WTC11 (cell line): ENCODE measurements around the gene LGSN. TPM values are rescaled to one million over a fixed set of nuclear protein-coding genes. Genes with fewer than 3 reads are reported as not detected.
A peak's percentile ranks its signal among the peaks of the same experiment; 100 is the strongest.

Source experiments
- ATAC-seq: fragments of 200-7000 bp; cut with Tn5 transposase; 2 replicates; pipeline ENCODE4 v1.10.0; 2021; ENCODE audit warnings: mild to moderate bottlenecking, moderate library complexity
- CTCF ChIA-PET: fragments of 300-600 bp; sonication (Branson Sonifier 250); formaldehyde crosslinking; loops from one replicate; lab custom pipeline; 2021; ENCODE audit warnings: antibody characterized with exemption; lab: Charles Lee
- POLR2A ChIA-PET: fragments of 350-600 bp; sonication (Branson Sonifier 250); formaldehyde crosslinking; loops from one replicate; lab custom pipeline; 2021; ENCODE audit warnings: antibody characterized with exemption; lab: Charles Lee
- DNase-seq: peaks from one replicate; pipeline ENCODE4 v3.0.0; 2021; ENCODE audit warnings: low spot score
- H3K27ac Mint-ChIP-seq: 2 replicates; pipeline ENCODE4 v1.8.0; 2021; ENCODE audit warnings: mixed read lengths
- H3K27me3 Mint-ChIP-seq: 2 replicates; pipeline ENCODE4 v1.8.0; 2021; ENCODE audit warnings: low read depth, mild to moderate bottlenecking, moderate library complexity, mixed read lengths
- H3K36me3 Mint-ChIP-seq: 2 replicates; pipeline ENCODE4 v1.8.0; 2021; ENCODE audit warnings: mixed read lengths
- H3K4me1 Mint-ChIP-seq: 2 replicates; pipeline ENCODE4 v1.8.0; 2022; ENCODE audit warnings: mixed read lengths
- H3K4me3 Mint-ChIP-seq: 2 replicates; pipeline ENCODE4 v1.8.0; 2021; ENCODE audit warnings: mild to moderate bottlenecking, moderate library complexity, mixed read lengths
- H3K9me3 Mint-ChIP-seq: 2 replicates; pipeline ENCODE4 v1.8.0; 2021; ENCODE audit warnings: mixed read lengths
- EMX1 ChIP-seq: fragments of 250-450 bp; sonication (Bioruptor Pico); IDR thresholded peaks from 2 replicates; pipeline ENCODE4 v1.8.0; 2021; ENCODE audit warnings: mild to moderate bottlenecking
- MXD4 ChIP-seq: fragments of 250-450 bp; sonication (Bioruptor Pico); IDR thresholded peaks from 2 replicates; pipeline ENCODE4 v1.8.0; 2021; ENCODE audit warnings: mild to moderate bottlenecking, moderate library complexity, borderline replicate concordance
- NR3C1 ChIP-seq: sonication (generic); formaldehyde crosslinking; conservative IDR thresholded peaks from 2 replicates; pipeline ENCODE4 v1.8.1; 2023; ENCODE audit warnings: low read depth, mild to moderate bottlenecking, missing genetic modification reagents
- SMAD4 ChIP-seq: sonication (generic); formaldehyde crosslinking; IDR thresholded peaks from 2 replicates; pipeline ENCODE4 v1.8.0; 2022; ENCODE audit warnings: mild to moderate bottlenecking, missing genetic modification reagents
- SP1 ChIP-seq: sonication (generic); formaldehyde crosslinking; conservative IDR thresholded peaks from 2 replicates; pipeline ENCODE4 v1.8.1; 2022; ENCODE audit warnings: missing genetic modification reagents
- ZNF396 ChIP-seq: fragments of 250-450 bp; sonication (Bioruptor Pico); IDR thresholded peaks from 2 replicates; pipeline ENCODE4 v1.8.0; 2021; ENCODE audit warnings: mild to moderate bottlenecking, moderate library complexity, borderline replicate concordance
- total RNA-seq: library from RNA; stranded (reverse); gene quantifications from 3 replicates; pipeline ENCODE4 v1.2.3, GENCODE V29; 2021
- TF ChIP-seq, protein P1 (sequence below): sonication (generic); formaldehyde crosslinking; IDR thresholded peaks from 2 replicates; pipeline ENCODE4 v1.8.1; 2022; ENCODE audit warnings: mild to moderate bottlenecking, moderate library complexity, missing genetic modification reagents
- TF ChIP-seq, protein P2 (sequence below): fragments of 250-450 bp; sonication (Bioruptor Pico); IDR thresholded peaks from 2 replicates; pipeline ENCODE4 v1.8.0; 2021; ENCODE audit warnings: mild to moderate bottlenecking
- TF ChIP-seq, protein P3 (sequence below): sonication (generic); formaldehyde crosslinking; IDR thresholded peaks from 2 replicates; pipeline ENCODE4 v1.8.1; 2023; ENCODE audit warnings: mild to moderate bottlenecking, missing genetic modification reagents, borderline replicate concordance
- TF ChIP-seq, protein P4 (sequence below): fragments of 250-450 bp; sonication (Bioruptor Pico); IDR thresholded peaks from 2 replicates; pipeline ENCODE4 v1.9.0; 2021; ENCODE audit warnings: mild to moderate bottlenecking, borderline replicate concordance
- TF ChIP-seq, protein P5 (sequence below): sonication (generic); formaldehyde crosslinking; conservative IDR thresholded peaks from 2 replicates; pipeline ENCODE4 v1.8.1; 2022; ENCODE audit warnings: mild to moderate bottlenecking, missing genetic modification reagents
- TF ChIP-seq, protein P6 (sequence below): sonication (generic); formaldehyde crosslinking; IDR thresholded peaks from 2 replicates; pipeline ENCODE4 v1.8.0; 2023; ENCODE audit warnings: missing genetic modification reagents
- TF ChIP-seq, protein P7 (sequence below): sonication (generic); formaldehyde crosslinking; IDR thresholded peaks from 2 replicates; pipeline ENCODE4 v1.8.1; 2023; ENCODE audit warnings: mild to moderate bottlenecking, missing genetic modification reagents, moderate library complexity

The LGSN gene
- total RNA-seq, 1 experiment from 2014 or later = 0.35 TPM

DNA sequence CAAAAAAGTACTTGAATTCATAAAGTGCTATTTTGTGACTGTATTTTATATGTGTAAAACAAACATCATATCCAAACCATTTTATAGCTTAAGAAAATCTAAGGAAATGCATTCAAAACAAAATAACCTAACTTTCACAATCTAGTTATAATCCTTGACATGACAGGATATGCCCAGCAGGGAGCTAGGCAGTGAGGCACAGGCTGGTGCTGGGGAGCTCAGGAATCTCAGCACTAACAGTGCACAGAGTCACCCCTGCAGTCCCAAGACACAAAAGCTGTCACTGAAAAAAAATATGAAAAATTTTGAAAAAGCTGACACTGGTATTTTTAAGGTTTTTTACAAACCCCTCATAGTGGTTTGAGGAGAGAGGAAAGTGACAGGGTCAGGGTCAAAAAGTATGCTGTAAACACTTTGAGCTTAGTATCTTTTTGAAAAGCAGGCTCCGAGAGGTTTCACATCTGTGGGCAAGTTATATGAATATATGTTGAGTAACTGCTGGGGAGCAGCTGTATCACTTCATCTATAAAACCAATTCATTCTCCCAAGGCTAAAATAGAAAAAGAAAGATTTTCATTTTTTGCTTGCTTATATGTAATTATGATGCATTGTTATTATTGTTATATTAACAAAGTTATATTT, 24.1 kb downstream of the LGSN start:
- DNase-seq (no peak), ATAC-seq (peak; percentile 76)
- H3K4me1 Mint-ChIP-seq = peaks cover 9% of the 10 kb centered on the region
- ChIA-PET POLR2A (no interaction called here), CTCF (interaction anchor here (1.0 kb wide), 1 partner anchor 24 kb away, joined by 4 read pairs; no protein-coding TSS in a partner anchor)
- TF ChIP-seq MXD4 = no peak
- no peak for TF ChIP-seq EMX1 (CRISPR knock-in tag)
- TF ChIP-seq, protein P1, sequence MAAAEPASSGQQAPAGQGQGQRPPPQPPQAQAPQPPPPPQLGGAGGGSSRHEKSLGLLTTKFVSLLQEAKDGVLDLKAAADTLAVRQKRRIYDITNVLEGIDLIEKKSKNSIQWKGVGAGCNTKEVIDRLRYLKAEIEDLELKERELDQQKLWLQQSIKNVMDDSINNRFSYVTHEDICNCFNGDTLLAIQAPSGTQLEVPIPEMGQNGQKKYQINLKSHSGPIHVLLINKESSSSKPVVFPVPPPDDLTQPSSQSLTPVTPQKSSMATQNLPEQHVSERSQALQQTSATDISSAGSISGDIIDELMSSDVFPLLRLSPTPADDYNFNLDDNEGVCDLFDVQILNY (CRISPR knock-in tag) = no peak
- H3K4me3 Mint-ChIP-seq = no peak overlapping the region
- H3K9me3 Mint-ChIP-seq = peaks cover 19% of the 10 kb centered on the region
- no peak overlapping the region for H3K27ac Mint-ChIP-seq
- H3K36me3 Mint-ChIP-seq = peaks cover 4% of the 10 kb centered on the region; the same call in 1 of the 2 replicates
- H3K27me3 Mint-ChIP-seq = no peaks in the 10 kb centered on the region; the same call in 1 of the 2 replicates

DNA sequence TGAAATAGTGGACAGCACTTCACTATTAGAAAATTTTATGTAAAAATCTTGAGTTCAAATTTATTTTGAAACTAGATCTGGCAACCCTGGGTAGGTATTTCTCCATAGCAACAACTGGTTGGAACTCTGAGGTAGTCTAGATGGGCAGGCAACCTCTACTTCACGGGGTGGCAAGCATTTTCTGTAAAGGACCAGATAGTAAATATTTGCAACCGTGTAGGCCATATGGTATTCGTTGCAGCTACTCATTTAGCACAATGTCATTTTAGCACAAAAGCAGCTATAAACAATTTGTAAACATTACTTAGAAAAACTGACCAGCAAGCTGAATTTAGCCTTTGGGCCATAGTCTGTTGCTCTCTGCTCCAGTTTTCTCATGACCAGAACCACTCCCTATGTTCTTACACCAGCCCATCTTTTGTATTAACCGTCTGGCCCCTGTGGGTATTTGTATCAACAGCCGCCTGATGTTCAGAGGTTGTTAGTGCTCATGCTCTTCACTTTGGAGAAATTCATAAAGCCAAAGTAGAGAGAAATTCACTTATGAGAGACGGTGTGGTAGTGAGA, 29.2 kb downstream of the LGSN start:
- Mint-ChIP-seq H3K27me3 (no peaks in the 10 kb centered on the region), H3K36me3 (no peaks in the 10 kb centered on the region), H3K9me3 (0 out of 2 replicates have a peak, but pooled peaks cover 6% of the 10 kb centered on the region), H3K4me1 (peaks cover 9% of the 10 kb centered on the region), H3K27ac (no peak overlapping the region), H3K4me3 (no peak overlapping the region)
- DNase-seq = no peak
- ChIA-PET CTCF (no interaction called here), POLR2A (no interaction called here)
- TF ChIP-seq, protein P2, sequence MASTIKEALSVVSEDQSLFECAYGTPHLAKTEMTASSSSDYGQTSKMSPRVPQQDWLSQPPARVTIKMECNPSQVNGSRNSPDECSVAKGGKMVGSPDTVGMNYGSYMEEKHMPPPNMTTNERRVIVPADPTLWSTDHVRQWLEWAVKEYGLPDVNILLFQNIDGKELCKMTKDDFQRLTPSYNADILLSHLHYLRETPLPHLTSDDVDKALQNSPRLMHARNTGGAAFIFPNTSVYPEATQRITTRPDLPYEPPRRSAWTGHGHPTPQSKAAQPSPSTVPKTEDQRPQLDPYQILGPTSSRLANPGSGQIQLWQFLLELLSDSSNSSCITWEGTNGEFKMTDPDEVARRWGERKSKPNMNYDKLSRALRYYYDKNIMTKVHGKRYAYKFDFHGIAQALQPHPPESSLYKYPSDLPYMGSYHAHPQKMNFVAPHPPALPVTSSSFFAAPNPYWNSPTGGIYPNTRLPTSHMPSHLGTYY (CRISPR knock-in tag) = no peak
- ATAC-seq = no peak

DNA sequence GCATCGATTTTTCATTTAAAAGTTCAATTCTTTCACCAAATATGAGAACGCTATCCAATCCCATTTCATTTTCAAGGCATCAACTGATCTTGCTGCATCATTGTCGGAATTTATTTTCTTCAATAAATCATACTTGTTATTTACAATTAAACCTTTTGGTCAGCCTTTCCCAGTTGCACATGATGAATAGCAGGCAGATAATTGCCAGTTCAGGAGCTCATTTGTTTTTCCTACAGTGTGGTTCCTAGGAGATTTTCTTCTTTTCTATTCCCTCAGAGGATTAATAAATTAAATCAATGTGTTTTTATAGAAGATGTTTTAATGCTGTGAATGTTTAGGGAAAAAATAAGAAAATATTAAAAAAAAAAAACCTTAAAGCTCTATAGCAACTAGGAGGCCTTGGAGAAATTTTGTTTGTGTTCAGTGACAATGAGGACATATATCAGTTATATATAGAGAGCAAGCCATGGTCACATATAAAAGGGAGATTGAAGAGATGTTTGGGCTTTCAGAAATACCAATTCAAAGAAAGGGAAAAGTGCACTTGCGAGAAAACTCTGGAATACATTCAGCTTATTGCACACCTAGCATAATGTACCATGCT, 30.4 kb downstream of the LGSN start:
- Mint-ChIP-seq H3K36me3 (no peaks in the 10 kb centered on the region), H3K27me3 (no peaks in the 10 kb centered on the region), H3K9me3 (0 out of 2 replicates have a peak, but pooled peaks cover 4% of the 10 kb centered on the region), H3K4me3 (no peak overlapping the region), H3K4me1 (peaks cover 13% of the 10 kb centered on the region), H3K27ac (no peak overlapping the region)
- CTCF ChIA-PET = no interaction called here
- DNase-seq = no peak
- no peak for ATAC-seq
- POLR2A ChIA-PET = no interaction called here
- TF ChIP-seq SP1 = no peak
- no peak for TF ChIP-seq ZNF396 (CRISPR knock-in tag)
- TF ChIP-seq, protein P3, sequence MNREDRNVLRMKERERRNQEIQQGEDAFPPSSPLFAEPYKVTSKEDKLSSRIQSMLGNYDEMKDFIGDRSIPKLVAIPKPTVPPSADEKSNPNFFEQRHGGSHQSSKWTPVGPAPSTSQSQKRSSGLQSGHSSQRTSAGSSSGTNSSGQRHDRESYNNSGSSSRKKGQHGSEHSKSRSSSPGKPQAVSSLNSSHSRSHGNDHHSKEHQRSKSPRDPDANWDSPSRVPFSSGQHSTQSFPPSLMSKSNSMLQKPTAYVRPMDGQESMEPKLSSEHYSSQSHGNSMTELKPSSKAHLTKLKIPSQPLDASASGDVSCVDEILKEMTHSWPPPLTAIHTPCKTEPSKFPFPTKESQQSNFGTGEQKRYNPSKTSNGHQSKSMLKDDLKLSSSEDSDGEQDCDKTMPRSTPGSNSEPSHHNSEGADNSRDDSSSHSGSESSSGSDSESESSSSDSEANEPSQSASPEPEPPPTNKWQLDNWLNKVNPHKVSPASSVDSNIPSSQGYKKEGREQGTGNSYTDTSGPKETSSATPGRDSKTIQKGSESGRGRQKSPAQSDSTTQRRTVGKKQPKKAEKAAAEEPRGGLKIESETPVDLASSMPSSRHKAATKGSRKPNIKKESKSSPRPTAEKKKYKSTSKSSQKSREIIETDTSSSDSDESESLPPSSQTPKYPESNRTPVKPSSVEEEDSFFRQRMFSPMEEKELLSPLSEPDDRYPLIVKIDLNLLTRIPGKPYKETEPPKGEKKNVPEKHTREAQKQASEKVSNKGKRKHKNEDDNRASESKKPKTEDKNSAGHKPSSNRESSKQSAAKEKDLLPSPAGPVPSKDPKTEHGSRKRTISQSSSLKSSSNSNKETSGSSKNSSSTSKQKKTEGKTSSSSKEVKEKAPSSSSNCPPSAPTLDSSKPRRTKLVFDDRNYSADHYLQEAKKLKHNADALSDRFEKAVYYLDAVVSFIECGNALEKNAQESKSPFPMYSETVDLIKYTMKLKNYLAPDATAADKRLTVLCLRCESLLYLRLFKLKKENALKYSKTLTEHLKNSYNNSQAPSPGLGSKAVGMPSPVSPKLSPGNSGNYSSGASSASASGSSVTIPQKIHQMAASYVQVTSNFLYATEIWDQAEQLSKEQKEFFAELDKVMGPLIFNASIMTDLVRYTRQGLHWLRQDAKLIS (CRISPR knock-in tag) = no peak
- TF ChIP-seq, protein P4, sequence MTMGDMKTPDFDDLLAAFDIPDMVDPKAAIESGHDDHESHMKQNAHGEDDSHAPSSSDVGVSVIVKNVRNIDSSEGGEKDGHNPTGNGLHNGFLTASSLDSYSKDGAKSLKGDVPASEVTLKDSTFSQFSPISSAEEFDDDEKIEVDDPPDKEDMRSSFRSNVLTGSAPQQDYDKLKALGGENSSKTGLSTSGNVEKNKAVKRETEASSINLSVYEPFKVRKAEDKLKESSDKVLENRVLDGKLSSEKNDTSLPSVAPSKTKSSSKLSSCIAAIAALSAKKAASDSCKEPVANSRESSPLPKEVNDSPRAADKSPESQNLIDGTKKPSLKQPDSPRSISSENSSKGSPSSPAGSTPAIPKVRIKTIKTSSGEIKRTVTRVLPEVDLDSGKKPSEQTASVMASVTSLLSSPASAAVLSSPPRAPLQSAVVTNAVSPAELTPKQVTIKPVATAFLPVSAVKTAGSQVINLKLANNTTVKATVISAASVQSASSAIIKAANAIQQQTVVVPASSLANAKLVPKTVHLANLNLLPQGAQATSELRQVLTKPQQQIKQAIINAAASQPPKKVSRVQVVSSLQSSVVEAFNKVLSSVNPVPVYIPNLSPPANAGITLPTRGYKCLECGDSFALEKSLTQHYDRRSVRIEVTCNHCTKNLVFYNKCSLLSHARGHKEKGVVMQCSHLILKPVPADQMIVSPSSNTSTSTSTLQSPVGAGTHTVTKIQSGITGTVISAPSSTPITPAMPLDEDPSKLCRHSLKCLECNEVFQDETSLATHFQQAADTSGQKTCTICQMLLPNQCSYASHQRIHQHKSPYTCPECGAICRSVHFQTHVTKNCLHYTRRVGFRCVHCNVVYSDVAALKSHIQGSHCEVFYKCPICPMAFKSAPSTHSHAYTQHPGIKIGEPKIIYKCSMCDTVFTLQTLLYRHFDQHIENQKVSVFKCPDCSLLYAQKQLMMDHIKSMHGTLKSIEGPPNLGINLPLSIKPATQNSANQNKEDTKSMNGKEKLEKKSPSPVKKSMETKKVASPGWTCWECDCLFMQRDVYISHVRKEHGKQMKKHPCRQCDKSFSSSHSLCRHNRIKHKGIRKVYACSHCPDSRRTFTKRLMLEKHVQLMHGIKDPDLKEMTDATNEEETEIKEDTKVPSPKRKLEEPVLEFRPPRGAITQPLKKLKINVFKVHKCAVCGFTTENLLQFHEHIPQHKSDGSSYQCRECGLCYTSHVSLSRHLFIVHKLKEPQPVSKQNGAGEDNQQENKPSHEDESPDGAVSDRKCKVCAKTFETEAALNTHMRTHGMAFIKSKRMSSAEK = no peak
- TF ChIP-seq SMAD4 (CRISPR knock-in tag) = no peak
- TF ChIP-seq, protein P5, sequence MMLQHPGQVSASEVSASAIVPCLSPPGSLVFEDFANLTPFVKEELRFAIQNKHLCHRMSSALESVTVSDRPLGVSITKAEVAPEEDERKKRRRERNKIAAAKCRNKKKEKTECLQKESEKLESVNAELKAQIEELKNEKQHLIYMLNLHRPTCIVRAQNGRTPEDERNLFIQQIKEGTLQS (CRISPR knock-in tag) = no peak
- TF ChIP-seq EMX1 (CRISPR knock-in tag) = no peak
- TF ChIP-seq, protein P6, sequence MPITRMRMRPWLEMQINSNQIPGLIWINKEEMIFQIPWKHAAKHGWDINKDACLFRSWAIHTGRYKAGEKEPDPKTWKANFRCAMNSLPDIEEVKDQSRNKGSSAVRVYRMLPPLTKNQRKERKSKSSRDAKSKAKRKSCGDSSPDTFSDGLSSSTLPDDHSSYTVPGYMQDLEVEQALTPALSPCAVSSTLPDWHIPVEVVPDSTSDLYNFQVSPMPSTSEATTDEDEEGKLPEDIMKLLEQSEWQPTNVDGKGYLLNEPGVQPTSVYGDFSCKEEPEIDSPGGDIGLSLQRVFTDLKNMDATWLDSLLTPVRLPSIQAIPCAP (CRISPR knock-in tag) = no peak
- no peak for TF ChIP-seq NR3C1 (CRISPR knock-in tag)
- TF ChIP-seq, protein P7, sequence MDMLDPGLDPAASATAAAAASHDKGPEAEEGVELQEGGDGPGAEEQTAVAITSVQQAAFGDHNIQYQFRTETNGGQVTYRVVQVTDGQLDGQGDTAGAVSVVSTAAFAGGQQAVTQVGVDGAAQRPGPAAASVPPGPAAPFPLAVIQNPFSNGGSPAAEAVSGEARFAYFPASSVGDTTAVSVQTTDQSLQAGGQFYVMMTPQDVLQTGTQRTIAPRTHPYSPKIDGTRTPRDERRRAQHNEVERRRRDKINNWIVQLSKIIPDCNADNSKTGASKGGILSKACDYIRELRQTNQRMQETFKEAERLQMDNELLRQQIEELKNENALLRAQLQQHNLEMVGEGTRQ (CRISPR knock-in tag) = no peak
